Prostate gland (tissue), 2 donors: ENCODE results near the gene ZHX3. TPM values are rescaled to one million over a fixed set of nuclear protein-coding genes. Genes with fewer than 3 reads are reported as not detected.

Experiments
- DNase-seq: peaks from one replicate; pipeline ENCODE4 v3.0.0-alpha.2; 2019; ENCODE audit warnings: low spot score
- H3K27ac ChIP-seq, 2 donors: fragments of 200-600 bp; sonication (generic); 2 replicates each; pipeline ENCODE4 v1.5.1; 2017 to 2019
- H3K27me3 ChIP-seq: fragments of 200-600 bp; sonication (generic); replicated peaks from 2 replicates; pipeline ENCODE4 v1.5.1; 2019; ENCODE audit not compliant: insufficient read depth
- H3K36me3 ChIP-seq, 2 donors: fragments of 200-600 bp; sonication (generic); 1 replicate in 1 of 2; 2 replicates in 1 of 2; pipeline versions ENCODE4 v1.5.1 to v1.8.1; 2017 to 2019
- H3K4me1 ChIP-seq: fragments of 200-600 bp; sonication (generic); replicated peaks from 2 replicates; pipeline ENCODE4 v1.5.1; 2019
- H3K4me3 ChIP-seq, 2 donors: fragments of 200-600 bp; sonication (generic); 2 replicates each; pipeline ENCODE4 v1.5.1; 2017 to 2019
- H3K9me3 ChIP-seq: fragments of 200-600 bp; sonication (generic); 2 replicates; pipeline ENCODE4 v1.5.1; 2017
- POLR2A ChIP-seq: fragments of 450-650 bp; IDR thresholded peaks from one replicate; pipeline ENCODE4 v1.6.1; 2016; ENCODE audit warnings: antibody characterized with exemption, mild to moderate bottlenecking
- POLR2AphosphoS5 ChIP-seq: sonication (generic); formaldehyde crosslinking; IDR thresholded peaks from one replicate; pipeline ENCODE4 v1.6.1; 2017; ENCODE audit warnings: antibody characterized with exemption
- WGBS: methylation state at CpG from one replicate; pipeline ENCODE4 v1.1.5; 2018; 5-methylcytosine and 5-hydroxymethylcytosine counted together
- intact Hi-C: fragments of 100-400 bp; cut with DNase I; formaldehyde crosslinking; loops from one replicate; pipeline ENCODE4 v1.14.2; 2022
- total RNA-seq, 2 donors: library from RNA; depleted of rRNA; stranded (reverse); fragments of >200 nt; gene quantifications; one replicate each; pipeline ENCODE4 v1.1.0, GENCODE V29; 2016
- TF ChIP-seq, protein P1 (sequence below), 4 experiments: fragments of 200-600 bp in 2 of 4; fragments of 450-650 bp in 2 of 4; sonication (generic) in 2 of 4; IDR thresholded peaks; 1 replicate in 3 of 4; 2 replicates in 1 of 4; pipeline ENCODE4 v1.5.1; 2016 to 2019; ENCODE audit warnings: antibody characterized with exemption in 4 of 4, mild to moderate bottlenecking in 2 of 4, moderate library complexity in 2 of 4

The ZHX3 gene
- total RNA-seq, 2 donors from 2014 or later, result 24.9 to 42.6 TPM

DNA sequence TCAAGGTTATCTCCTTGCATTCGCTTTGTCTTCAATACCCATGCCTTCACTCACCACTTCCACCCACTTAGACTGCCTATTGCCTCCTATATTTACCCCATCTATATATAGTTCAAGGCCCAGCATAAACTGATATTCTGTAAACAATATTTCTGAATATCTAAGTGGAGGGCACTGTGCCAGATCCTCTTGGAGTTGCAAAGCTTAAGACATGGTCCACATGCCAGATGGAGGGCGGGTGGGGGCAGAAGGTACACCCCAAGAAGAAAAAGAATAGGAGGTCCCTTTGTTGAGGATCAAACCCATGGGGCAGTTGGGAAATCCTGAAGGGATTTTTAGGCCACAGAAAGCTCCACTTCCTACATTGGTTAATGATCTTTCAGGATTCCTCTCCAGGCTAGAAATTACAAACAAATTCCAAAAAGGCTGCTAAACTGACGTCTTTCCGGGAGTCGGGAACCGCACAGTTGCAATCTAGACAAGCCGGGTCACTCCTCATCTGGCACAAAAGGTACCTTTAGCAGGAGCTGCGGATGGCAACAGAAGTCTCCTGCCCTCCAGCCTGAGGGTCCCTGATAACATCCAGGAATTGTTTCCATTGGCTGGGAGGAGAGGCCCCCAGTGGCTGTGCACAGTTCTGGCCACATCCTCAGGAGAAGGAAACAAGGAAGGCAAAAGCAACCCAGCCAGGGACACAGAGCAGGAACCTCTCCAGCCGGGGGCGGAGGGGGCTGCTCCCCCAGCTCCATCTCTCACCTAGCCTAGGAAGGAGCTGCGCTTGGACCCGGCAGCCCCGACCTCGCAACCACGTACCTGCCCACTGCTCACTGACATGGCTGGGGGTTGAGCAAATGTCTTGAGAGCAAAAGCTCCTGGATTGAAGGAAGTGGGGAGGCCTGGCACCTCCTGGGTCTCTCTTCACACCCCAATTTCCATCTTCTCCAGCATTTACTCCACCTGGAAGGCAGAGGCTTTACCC lies 17.2 kb upstream of the ZHX3 start:
- DNase-seq, result no peak
- no peaks in the 10 kb centered on the region for H3K27me3 ChIP-seq
- H3K9me3 ChIP-seq, result no peaks in the 10 kb centered on the region

DNA sequence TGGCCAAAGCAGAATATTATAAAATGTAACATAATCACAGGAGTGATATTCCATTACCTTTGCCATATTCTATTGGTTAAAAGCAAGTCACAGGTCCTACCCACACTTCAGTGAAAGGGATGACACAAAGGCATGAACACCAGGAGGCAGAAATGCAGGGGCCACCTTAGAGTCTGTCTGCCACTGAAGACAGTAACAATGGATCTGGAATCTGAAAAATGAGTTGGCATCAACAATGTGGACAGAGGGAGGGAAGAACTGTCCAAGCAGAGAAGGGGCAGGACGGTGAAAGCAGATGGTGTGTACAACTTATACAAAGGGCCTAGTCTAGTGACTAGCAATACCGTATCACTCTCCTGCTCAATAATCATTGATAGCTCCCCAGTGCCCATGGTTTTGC lies 16.5 kb upstream of the ZHX3 start:
- intact Hi-C loops, result loop anchor here (5.0 to 10.0 kb wide), 2 partner anchors 102 to 359 kb away; no protein-coding TSS in a partner anchor

More for the DNA sequence above, 17.2 kb upstream of the ZHX3 start:
- TF ChIP-seq POLR2AphosphoS5, result no peak
- TF ChIP-seq, protein P1, sequence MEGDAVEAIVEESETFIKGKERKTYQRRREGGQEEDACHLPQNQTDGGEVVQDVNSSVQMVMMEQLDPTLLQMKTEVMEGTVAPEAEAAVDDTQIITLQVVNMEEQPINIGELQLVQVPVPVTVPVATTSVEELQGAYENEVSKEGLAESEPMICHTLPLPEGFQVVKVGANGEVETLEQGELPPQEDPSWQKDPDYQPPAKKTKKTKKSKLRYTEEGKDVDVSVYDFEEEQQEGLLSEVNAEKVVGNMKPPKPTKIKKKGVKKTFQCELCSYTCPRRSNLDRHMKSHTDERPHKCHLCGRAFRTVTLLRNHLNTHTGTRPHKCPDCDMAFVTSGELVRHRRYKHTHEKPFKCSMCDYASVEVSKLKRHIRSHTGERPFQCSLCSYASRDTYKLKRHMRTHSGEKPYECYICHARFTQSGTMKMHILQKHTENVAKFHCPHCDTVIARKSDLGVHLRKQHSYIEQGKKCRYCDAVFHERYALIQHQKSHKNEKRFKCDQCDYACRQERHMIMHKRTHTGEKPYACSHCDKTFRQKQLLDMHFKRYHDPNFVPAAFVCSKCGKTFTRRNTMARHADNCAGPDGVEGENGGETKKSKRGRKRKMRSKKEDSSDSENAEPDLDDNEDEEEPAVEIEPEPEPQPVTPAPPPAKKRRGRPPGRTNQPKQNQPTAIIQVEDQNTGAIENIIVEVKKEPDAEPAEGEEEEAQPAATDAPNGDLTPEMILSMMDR (IDR thresholded peaks at IDR 0.05), result no peak
- TF ChIP-seq POLR2A, result no peak
- intact Hi-C loops, result loop anchor here (5.0 to 10.0 kb wide), 3 partner anchors 87 to 360 kb away; no protein-coding TSS in a partner anchor
- WGBS, result 80% methylated on average over 15 of the region's 15 CpGs
- H3K4me3 ChIP-seq, result no peak overlapping the region
- no peaks in the 10 kb centered on the region for H3K4me1 ChIP-seq
- no peaks in the 10 kb centered on the region for H3K36me3 ChIP-seq
- no peak overlapping the region for H3K27ac ChIP-seq

DNA sequence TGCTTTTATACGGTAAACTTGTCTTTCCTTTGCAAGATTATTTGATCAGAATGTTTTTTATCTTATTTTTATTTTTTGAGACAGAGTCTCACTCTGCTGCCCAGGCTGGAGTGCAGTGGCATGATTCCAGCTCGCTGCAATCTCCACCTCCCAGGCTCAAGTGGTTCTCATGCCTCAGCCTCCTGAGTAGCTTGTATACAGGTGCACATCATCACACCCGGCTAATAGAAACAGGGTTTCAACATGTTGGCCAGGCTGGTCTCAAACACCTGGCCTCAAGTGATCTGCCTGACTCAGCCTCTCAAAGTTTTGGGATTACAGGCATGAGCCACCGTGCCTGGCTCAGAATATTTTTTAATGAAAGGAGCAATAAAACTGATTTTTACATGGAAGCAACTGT lies 14.2 kb upstream of the ZHX3 start:
- WGBS, result 90% methylated on average over 4 of the region's 4 CpGs
- intact Hi-C loops, result loop anchor here (5.0 to 10.0 kb wide), 2 partner anchors 99 to 357 kb away; no protein-coding TSS in a partner anchor

More for the DNA sequence above, 16.5 kb upstream of the ZHX3 start:
- WGBS, result 88% methylated on average over 2 of the region's 2 CpGs
- Histone ChIP-seq H3K27ac (no peak overlapping the region), H3K27me3 (no peaks in the 10 kb centered on the region), H3K4me1 (no peaks in the 10 kb centered on the region), H3K9me3 (no peaks in the 10 kb centered on the region), H3K4me3 (no peak overlapping the region), H3K36me3 (no peaks in the 10 kb centered on the region)
- TF ChIP-seq, protein P1 (IDR thresholded peaks at IDR 0.05), result no peak
- TF ChIP-seq POLR2AphosphoS5 (no peak), POLR2A (no peak)
- no peak for DNase-seq

DNA sequence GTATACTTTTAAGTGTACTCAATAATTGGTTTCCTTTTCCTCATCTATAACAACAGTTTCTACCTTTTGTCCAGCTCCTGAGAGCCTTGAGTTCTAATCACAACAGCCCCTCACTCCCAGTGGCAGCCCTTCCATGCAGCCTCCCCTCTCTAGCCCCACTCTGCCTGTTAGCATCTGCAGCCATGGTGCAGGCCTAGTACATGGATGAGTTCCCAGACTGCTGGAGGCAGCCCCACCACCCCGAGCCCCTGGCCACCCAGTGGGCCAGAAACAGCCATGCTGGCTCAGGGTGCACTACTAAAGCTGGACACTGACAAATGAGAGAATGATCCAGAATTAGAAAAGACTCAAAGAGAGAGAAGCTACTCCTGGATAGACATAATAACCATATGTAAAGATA lies 13.4 kb upstream of the ZHX3 start:
- no peak for DNase-seq
- intact Hi-C loops, result loop anchor here (5.0 to 10.0 kb wide), 2 partner anchors 99 to 356 kb away; no protein-coding TSS in a partner anchor
- Histone ChIP-seq H3K4me1 (no peaks in the 10 kb centered on the region), H3K9me3 (no peaks in the 10 kb centered on the region), H3K36me3 (no peaks in the 10 kb centered on the region), H3K27me3 (no peaks in the 10 kb centered on the region), H3K4me3 (no peak overlapping the region), H3K27ac (no peak overlapping the region)
- 100% methylated on average over 1 of the region's 1 CpG for WGBS
- TF ChIP-seq, protein P1 (IDR thresholded peaks at IDR 0.05), result no peak
- TF ChIP-seq POLR2AphosphoS5 (no peak), POLR2A (no peak)

More for the DNA sequence above, 14.2 kb upstream of the ZHX3 start:
- Histone ChIP-seq H3K27ac (no peak overlapping the region), H3K27me3 (no peaks in the 10 kb centered on the region), H3K4me1 (no peaks in the 10 kb centered on the region), H3K36me3 (no peaks in the 10 kb centered on the region), H3K9me3 (no peaks in the 10 kb centered on the region), H3K4me3 (no peak overlapping the region)
- no peak for DNase-seq
- TF ChIP-seq POLR2A (no peak), POLR2AphosphoS5 (no peak)
- TF ChIP-seq, protein P1 (IDR thresholded peaks at IDR 0.05), result no peak
